ENCODE results near the gene LRG1.

The LRG1 gene

GRCh38 chr19:4492337-4493103 lies 47.3 kb downstream of the LRG1 start:
- DNase-seq, result no peak

GRCh38 chr19:4491446-4491845 lies 48.4 kb downstream of the LRG1 start:
- no peak for DNase-seq

- DNase-seq, result no peak
Measured at GRCh38 chr19:4488496-4488895, 51.3 kb downstream of the LRG1 start.

GRCh38 chr19:4487572-4487971 lies 52.3 kb downstream of the LRG1 start:
- DNase-seq, result no peak

Data from GDM1 (cell line).